Measurements from ENCODE around the gene FTO.

FTO gene

GRCh38 chr16:53785916-53786315 lies 82.0 kb downstream of the FTO start:
- no peak for DNase-seq

DNA sequence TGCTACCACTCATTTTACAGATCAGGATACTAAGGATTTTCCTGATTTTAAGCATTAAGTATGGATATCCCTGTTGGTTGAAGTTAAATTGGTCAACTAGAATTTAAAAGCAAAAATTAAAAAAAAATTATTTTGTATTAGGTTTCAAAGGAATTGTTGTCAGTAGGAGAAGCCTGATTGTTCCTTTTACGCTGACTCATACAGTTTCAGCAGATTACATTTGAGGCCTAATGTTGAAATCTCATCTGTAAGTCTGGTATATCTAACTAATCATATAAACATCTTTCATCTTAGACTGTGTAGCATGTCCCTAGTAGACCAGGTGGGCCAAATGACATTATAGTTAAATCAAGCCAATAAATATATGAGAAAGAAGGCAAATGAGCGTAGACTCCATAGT lies 83.5 kb downstream of the FTO start:
- no peak for DNase-seq

DNA sequence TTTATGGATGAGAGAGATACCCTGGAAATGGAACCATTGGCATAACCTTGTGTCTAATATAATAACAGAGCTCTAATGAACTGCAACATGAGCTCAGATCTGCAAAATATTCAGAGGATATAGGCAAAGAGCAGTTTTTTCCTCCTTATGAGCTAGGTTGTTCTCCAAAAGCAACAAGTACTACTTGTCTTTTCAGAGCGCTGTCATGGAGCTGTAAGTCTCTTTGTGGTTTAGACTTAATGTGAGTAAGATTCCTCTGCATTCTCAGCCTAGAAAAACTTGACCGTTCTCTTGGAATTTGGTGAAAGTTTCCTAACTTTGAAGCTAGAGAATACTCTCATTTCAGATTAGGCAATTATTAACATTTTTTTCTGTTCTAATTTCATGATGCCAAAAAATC lies 85.2 kb downstream of the FTO start:
- no peak for DNase-seq

GRCh38 chr16:53792161-53792951 lies 88.4 kb downstream of the FTO start:
- DNase-seq, result no peak

GRCh38 chr16:53803451-53803850 lies 99.5 kb downstream of the FTO start:
- DNase-seq, result no peak

DNA sequence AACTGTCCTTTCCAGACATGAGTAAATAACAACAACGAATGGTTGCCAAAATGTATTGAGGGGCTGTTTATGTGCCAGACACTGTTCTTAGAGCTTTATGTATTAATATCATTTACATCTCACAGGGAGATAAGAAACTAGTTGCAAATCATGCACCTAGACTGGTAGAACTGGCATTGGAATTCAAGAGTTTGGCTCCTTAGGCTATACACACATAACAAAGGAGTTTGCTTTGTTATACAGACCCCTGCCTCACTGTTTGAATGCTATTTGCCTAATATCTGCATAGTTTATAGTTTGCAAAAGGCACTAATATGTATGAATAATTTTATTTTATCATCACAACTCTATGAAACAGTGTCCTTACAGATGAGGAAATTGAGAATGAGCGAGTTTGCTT lies 100.0 kb downstream of the FTO start:
- no peak for DNase-seq

DNA sequence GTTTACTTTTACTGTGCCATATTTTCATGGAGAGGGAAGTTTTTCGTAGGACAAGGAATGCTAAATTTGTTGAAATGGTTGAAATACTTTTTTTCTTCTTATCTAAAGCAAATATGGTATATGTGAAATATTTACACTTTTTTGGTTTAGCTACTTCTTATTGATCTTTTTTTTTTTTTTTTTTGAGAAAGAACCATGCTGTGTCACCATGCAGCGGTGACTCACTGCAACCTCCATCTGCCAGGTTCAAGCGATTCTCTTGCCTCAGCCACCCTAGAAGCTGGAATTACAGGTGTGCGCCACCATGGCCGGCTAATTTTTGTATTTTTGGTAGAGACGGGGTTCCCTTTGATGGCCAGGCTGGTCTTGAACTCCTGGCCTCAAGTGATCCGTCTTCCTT lies 100.5 kb downstream of the FTO start:
- no peak for DNase-seq

DNA sequence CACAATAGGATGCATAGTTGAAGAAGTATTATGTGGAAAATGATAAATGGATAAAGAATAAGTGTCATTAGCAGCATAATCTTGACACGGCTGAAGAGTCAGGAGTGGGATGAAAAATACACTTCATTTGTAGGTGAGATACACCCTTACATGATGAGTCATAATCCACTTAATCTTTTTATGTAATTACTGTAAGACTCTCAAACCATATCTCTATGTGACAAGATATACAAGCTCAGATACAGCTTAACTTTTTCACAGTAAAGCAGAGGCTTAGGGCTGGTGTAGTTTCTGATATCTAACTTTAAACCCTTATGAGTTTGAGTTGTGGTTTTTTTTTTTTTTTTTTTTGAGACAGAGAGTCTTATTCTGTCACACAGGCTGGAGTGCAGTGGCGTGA lies 101.2 kb downstream of the FTO start:
- no peak for DNase-seq

DNA sequence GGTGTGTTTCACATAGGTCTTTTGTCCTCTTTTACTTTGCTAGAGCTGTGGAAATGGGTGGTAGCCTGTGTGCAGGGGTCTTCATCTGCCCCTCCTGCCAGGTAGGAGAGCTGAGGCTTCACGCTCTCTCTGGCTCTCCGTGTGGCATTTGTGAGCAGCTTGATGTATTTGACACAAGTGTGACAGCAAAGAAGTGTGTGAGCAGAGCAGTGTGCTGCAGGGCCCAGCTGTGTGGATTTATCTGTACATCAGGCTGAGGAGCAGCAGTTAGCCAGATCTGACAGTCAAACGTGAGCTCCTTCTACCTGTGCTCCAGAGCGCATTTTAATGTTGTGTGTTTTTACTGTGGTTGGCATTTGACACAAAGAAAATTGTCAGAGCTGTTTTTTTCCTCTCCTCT lies 101.8 kb downstream of the FTO start:
- no peak for DNase-seq

GRCh38 chr16:53809088-53809932 lies 105.4 kb downstream of the FTO start:
- no peak for DNase-seq

- DNase-seq, result no peak
Observed at GRCh38 chr16:53812914-53813313, 109.0 kb downstream of the FTO start.

GRCh38 chr16:53814801-53815200 lies 110.8 kb downstream of the FTO start:
- no peak for DNase-seq

DNA sequence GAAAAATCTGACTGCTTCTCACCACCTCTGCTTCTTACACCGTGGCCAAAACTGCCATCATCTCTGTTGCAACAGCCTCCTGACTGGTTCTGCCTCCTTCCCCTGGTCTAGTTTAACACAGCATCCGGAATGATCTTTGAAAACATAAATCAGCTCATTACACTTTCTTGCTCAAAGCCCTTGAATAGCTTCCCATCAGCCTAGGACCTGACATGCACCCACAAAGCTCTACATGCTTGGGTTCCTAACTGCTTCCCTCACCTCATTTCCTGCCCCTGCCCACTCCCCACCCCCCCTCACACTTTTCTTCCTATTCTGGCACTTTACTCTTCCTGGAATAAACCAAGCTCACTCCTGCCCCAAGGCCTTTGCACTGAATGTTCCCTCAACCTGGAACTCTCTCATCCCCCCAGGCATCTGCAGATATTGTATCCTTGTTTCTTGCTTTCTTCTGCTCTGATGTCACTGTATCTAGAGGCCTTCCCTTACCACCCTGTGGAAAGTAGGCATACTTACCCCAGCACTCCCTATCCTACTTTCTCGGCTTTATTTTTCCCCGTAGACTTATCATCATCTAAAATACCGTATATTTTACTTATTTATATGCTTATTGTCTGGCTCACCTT lies 112.4 kb downstream of the FTO start:
- DNase-seq, result no peak

- no peak for DNase-seq
Observed at GRCh38 chr16:53817117-53817755, 113.3 kb downstream of the FTO start.

DNA sequence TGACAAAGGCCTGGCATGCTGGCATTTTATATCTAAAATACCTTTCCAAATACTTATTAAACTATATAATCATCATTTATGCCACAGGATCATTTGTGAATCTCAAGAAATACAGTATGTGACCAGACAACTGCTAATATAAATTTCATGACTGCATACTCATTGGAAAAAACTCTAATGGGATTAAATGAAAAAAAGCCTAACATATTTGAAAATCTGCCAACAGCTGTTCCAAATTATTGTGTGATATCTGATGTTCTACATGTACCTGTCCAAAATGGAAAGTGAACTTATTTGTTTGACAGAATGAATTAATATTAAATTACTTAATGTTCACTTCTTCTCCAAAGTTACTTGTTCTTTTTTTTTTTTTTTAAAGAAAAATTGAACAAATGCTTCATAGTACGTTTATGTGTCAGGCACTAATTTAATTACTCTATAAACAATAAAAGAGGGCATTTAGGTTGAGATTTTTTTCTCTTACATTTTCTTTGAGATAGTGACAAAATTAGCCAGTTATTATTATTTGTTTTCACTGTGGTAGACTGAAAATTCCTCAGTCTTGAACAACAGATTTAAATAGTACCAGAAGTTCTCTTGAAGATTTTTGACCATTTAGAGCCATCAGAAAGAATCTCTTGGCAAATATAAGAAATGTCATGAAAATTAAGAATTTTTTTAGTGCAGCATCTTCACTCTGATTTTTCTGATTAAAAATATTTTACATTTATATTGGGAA lies 114.0 kb downstream of the FTO start:
- DNase-seq, result no peak

GRCh38 chr16:53821487-53821886 lies 117.5 kb downstream of the FTO start:
- DNase-seq, result no peak

- DNase-seq, result no peak
Observed at GRCh38 chr16:53821957-53822625, 118.1 kb downstream of the FTO start.

GRCh38 chr16:53822936-53823529 lies 119.1 kb downstream of the FTO start:
- DNase-seq, result no peak

DNA sequence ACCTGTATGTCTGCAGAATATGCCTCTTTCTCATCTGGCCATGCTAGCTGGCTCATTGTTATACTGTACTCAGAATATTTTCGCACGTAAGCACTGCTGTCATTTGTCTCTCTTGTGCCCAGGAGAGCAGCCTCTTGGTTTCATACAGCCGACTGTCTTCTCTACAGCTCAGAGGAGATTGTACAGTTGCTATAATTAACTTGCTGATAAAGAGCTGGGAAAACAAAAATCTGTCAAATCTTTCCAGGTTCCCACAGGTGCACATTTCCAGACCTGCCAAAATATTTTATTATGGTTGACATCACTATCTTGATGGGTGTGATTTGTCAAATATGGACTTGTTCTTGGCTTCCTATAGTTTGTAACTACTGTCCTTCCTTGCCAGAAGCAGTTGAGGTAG lies 122.7 kb downstream of the FTO start:
- DNase-seq, result no peak

DNA sequence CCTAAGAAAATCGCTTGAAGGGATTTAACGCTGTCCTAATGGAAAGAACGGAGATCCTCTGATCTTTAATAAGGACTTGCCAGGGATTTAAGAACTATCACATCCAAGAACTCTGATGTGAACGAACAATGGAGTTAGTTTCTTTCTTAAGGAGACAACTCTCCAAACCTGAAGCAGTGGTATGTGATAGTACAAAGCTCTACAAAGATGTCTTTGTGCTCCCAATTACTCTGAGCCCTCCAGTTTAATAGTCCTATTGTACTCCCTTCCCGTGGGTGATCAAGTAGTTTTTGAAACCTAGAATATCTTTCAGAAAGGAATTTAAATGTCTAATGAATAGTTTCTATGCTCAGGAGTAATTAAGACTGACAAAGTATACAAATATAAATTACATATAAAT lies 123.8 kb downstream of the FTO start:
- DNase-seq, result no peak

DNA sequence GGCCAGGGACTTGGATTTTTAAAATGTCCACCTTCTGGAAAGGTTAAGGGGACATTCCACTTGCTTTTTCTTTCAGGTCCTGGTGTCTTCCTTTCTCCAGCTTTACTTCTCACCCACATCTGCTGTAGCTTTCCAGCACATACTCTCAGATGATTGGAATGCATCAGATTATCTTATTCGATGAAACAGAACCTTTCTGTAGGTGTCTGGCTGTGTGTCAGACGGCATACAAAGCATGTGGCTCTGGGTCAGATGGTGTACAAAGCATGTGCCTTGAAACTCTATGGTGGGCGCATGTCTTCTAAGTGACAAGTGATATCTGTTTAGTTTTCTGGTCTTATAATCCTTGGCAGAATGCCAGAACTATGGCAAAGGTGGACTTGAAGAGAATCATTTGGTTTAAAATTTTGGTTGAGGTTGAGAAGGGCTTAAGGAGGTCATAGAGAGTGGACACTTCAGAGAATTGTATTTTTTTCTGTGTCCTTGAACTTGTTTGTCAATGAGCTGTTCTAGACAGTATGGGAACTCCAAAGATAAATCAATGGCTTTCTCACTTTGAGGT lies 125.3 kb downstream of the FTO start:
- no peak for DNase-seq

Measured in activated CD8-positive, alpha-beta memory T cell treated with anti-CD3 and anti-CD28 coated beads, Interleukin-2, amount 50 U/mL, for 48 hours (primary cell).